HG02938 (cell line): ENCODE data around the gene HAND1.

Source experiments
- ATAC-seq: cut with Tn5 transposase; IDR thresholded peaks from one replicate; pipeline ENCODE4 v1.9.1; 2021; ENCODE audit warnings: mild to moderate bottlenecking, moderate library complexity; ENCODE audit not compliant: unreplicated experiment

HAND1 gene

GRCh38 chr5:154479944-154480750 lies 2.1 kb upstream of the HAND1 start:
- no peak for ATAC-seq

GRCh38 chr5:154479160-154479943 lies 1.3 kb upstream of the HAND1 start:
- ATAC-seq: no peak

GRCh38 chr5:154478752-154479159 lies 729 bp upstream of the HAND1 start:
- no peak for ATAC-seq

GRCh38 chr5:154477382-154478223 lies 424 bp downstream of the HAND1 start:
- ATAC-seq: no peak

GRCh38 chr5:154476354-154477205 lies 1.4 kb downstream of the HAND1 start:
- ATAC-seq: no peak

- no peak for ATAC-seq
These were observed 2.3 kb downstream of the HAND1 start for GRCh38 chr5:154475591-154476353.

GRCh38 chr5:154474396-154475334 lies 3.4 kb downstream of the HAND1 start:
- no peak for ATAC-seq

GRCh38 chr5:154473581-154474283 lies 4.3 kb downstream of the HAND1 start:
- ATAC-seq: no peak

GRCh38 chr5:154472871-154473580 lies 5.0 kb downstream of the HAND1 start:
- no peak for ATAC-seq

GRCh38 chr5:154470947-154471870 lies 6.8 kb downstream of the HAND1 start:
- ATAC-seq: no peak

GRCh38 chr5:154470137-154470536 lies 7.9 kb downstream of the HAND1 start:
- no peak for ATAC-seq

- ATAC-seq: peak; percentile 94
These were observed 10.2 kb downstream of the HAND1 start for GRCh38 chr5:154467655-154468354.

GRCh38 chr5:154466671-154467070 lies 11.4 kb downstream of the HAND1 start:
- no peak for ATAC-seq

- no peak for ATAC-seq
These were observed 11.9 kb downstream of the HAND1 start for GRCh38 chr5:154466147-154466546.

- no peak for ATAC-seq
These were observed 12.9 kb downstream of the HAND1 start for GRCh38 chr5:154465169-154465568.

- ATAC-seq: no peak
These were observed 13.6 kb downstream of the HAND1 start for GRCh38 chr5:154464438-154464837.
